GM19240 (cell line): Measurements from ENCODE around the gene MLLT3.

Experiments used
- DNase-seq: peaks from one replicate; pipeline ENCODE4 v3.0.0; 2011; ENCODE audit warnings: low spot score; ENCODE audit not compliant: insufficient read length

The MLLT3 gene

GRCh38 chr9:20313415-20313814 lies 308.9 kb downstream of the MLLT3 start:
- DNase-seq: no peak

- no peak for DNase-seq
These were observed 309.6 kb downstream of the MLLT3 start for GRCh38 chr9:20312732-20313131.

GRCh38 chr9:20310024-20310423 lies 312.3 kb downstream of the MLLT3 start:
- no peak for DNase-seq

- no peak for DNase-seq
These were observed 313.2 kb downstream of the MLLT3 start for GRCh38 chr9:20309124-20309523.

- no peak for DNase-seq
These were observed 314.7 kb downstream of the MLLT3 start for GRCh38 chr9:20307621-20308020.

- no peak for DNase-seq
These were observed 316.8 kb downstream of the MLLT3 start for GRCh38 chr9:20305452-20305851.

- no peak for DNase-seq
These were observed 318.3 kb downstream of the MLLT3 start for GRCh38 chr9:20303996-20304395.

- DNase-seq: no peak
These were observed 319.2 kb downstream of the MLLT3 start for GRCh38 chr9:20303066-20303465.

- no peak for DNase-seq
These were observed 320.1 kb downstream of the MLLT3 start for GRCh38 chr9:20302197-20302596.

GRCh38 chr9:20300430-20301115 lies 321.7 kb downstream of the MLLT3 start:
- no peak for DNase-seq

GRCh38 chr9:20297646-20298084 lies 324.6 kb downstream of the MLLT3 start:
- DNase-seq: no peak

GRCh38 chr9:20295555-20295954 lies 326.7 kb downstream of the MLLT3 start:
- no peak for DNase-seq

- DNase-seq: no peak
These were observed 328.1 kb downstream of the MLLT3 start for GRCh38 chr9:20294046-20294750.

- no peak for DNase-seq
These were observed 330.3 kb downstream of the MLLT3 start for GRCh38 chr9:20292002-20292401.
